ENCODE measurements around the gene TMEM125. TPM values are rescaled to one million over a fixed set of nuclear protein-coding genes. Genes with fewer than 3 reads are reported as not detected.

TMEM125 gene
- total RNA-seq, 2 donors from 2014 or later = 0.63 TPM; not detected in 1

DNA sequence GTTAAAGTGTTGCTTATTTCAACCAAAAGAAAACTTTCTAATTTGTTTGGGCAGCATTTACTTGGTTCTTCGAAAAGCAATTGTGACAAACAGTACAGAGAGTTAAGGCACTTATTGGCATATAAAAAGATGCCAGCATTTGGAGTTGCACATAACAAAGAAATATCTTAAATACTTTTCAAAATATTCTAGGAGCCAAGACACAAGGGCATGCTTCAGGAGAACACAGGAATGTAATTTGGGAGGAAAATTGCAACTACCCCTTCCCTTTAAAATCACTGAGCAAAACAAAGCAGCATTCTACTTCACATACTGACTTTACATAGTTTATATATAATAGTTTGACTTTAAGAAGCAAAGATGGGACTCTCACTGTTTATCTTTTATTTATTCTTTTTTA is 26.4 kb downstream of the TMEM125 start:
- ATAC-seq (ENCODE audit: insufficient number of reproducible peaks, low FRiP score, low read depth) = no peak
- peaks cover 13 to 28% of the 10 kb centered on the region in 2 donors for H3K4me1 ChIP-seq (ENCODE audit: control insufficient read depth in 1 of 2, low read depth in 2 of 2)
- H3K9me3 ChIP-seq = no peaks in the 10 kb centered on the region
- no peaks in the 10 kb centered on the region for H3K27me3 ChIP-seq (replicated peaks; ENCODE audit: insufficient read depth)
- DNase-seq (ENCODE audit: low spot score) = no peak
- H3K27ac ChIP-seq = peak overlapping the region; percentile 54 to 63
- H3K4me3 ChIP-seq = no peak overlapping the region
- TF ChIP-seq CTCF (IDR thresholded peaks at IDR 0.05) = no peak
- H3K36me3 ChIP-seq = no peaks in the 10 kb centered on the region

DNA sequence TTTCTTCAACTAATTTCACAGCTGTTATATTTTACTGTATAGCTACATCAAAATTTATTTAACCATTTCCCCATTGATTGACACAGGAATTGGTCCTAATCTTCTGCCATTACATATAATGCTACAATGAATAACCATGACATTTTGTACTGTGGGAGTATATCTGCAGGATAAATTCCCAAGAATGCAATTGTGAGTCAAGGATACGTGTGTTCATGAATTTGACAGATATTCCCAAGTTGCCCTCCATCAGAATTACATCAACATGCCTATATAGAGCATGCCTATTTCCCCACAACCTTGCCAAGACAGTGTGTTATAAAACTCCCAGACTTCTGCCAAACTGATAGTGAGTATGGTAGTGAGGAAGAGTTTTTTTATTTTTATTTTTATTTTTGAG is 28.3 kb downstream of the TMEM125 start:
- ATAC-seq (ENCODE audit: insufficient number of reproducible peaks, low FRiP score, low read depth) = no peak

DNA sequence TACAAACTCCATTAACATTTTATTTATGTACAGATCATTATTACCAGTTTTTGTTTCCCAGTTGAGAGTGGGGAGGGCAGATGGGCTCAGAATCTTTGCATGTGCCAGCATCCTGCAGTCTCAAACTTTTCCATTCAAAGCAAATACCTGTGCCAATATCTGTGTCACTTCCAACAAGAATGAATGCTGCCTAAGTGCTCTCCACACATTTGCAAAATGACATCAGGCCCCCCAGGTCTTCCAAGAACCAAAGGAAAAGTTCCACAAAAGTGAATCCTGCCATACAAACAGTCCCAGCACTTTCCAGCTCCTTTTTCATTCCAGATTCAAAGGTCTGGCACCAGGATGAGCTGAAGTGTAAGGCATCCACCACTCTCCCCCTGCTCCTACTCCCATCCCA is 29.3 kb downstream of the TMEM125 start:
- H3K27me3 ChIP-seq (replicated peaks; ENCODE audit: insufficient read depth) = no peaks in the 10 kb centered on the region
- no peak for TF ChIP-seq CTCF (IDR thresholded peaks at IDR 0.05)
- H3K27ac ChIP-seq = no peak overlapping the region
- ATAC-seq (ENCODE audit: insufficient number of reproducible peaks, low FRiP score, low read depth) (no peak), DNase-seq (ENCODE audit: low spot score) (no peak)
- H3K36me3 ChIP-seq = no peaks in the 10 kb centered on the region
- H3K9me3 ChIP-seq = no peaks in the 10 kb centered on the region
- H3K4me3 ChIP-seq = no peak overlapping the region
- peaks cover 13 to 28% of the 10 kb centered on the region in 2 donors for H3K4me1 ChIP-seq (ENCODE audit: control insufficient read depth in 1 of 2, low read depth in 2 of 2)

More for the DNA sequence above, 28.3 kb downstream of the TMEM125 start:
- H3K9me3 ChIP-seq = no peaks in the 10 kb centered on the region
- DNase-seq (ENCODE audit: low spot score) = no peak
- H3K4me3 ChIP-seq = no peak overlapping the region
- no peaks in the 10 kb centered on the region for H3K36me3 ChIP-seq
- H3K27ac ChIP-seq = no peak overlapping the region
- no peaks in the 10 kb centered on the region for H3K27me3 ChIP-seq (replicated peaks; ENCODE audit: insufficient read depth)
- no peak for TF ChIP-seq CTCF (IDR thresholded peaks at IDR 0.05)
- H3K4me1 ChIP-seq (ENCODE audit: control insufficient read depth in 1 of 2, low read depth in 2 of 2) = peaks cover 13 to 28% of the 10 kb centered on the region in 2 donors

DNA sequence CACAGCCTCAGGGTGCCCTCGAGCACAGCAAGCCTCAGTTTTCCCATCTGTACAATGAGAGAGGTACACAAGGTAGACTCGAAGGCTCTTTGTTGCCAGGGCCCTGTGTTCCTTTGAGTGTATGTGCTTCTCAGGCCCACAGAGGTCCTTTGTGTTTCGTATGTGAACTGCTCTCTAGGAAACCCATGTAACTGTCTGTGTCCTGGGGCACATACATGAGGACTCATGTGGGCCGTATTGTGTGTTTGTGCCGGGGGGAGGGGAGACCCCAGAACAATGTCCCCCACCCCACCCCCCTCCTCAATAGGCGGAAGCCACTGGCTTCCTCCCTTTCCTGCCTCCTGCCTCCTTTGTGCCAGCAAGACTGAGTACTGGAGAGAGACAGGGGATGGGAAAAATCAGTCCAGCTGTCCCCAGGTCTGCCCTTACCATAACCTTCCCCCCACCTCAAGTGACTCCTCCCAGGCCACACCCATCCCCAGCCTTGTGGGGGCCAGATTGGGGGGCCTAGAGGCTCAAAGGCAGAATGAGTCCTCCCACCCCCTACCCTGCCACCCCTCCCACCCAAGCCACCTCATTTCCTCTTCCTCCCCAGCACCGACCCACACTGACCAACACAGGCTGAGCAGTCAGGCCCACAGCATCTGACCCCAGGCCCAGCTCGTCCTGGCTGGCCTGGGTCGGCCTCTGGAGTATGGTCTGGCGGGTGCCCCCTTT is 30.8 kb downstream of the TMEM125 start, which contains the start of gene TIE1:
Gene TIE1 (plus strand): TSS at position 605 of the 717 bp plus-strand sequence. CDS start 90 bp downstream, at position 695.
- no peak within 1 kb of the TSS for H3K27ac ChIP-seq
- no peaks in the 10 kb centered on the region for H3K36me3 ChIP-seq
- H3K4me3 ChIP-seq = no peak within 1 kb of the TSS
- TF ChIP-seq CTCF (IDR thresholded peaks at IDR 0.05) = no peak
- H3K9me3 ChIP-seq = no peaks in the 10 kb centered on the region
- H3K4me1 ChIP-seq (ENCODE audit: control insufficient read depth in 1 of 2, low read depth in 2 of 2) = peaks cover 10 to 16% of the 10 kb centered on the region in 2 donors
- DNase-seq (ENCODE audit: low spot score) = no peak
- no peaks in the 10 kb centered on the region for H3K27me3 ChIP-seq (replicated peaks; ENCODE audit: insufficient read depth)
- ATAC-seq (ENCODE audit: insufficient number of reproducible peaks, low FRiP score, low read depth) = no peak

GRCh38 chr1:43302201-43302600 is 32.4 kb downstream of the TMEM125 start:
- Histone ChIP-seq H3K27ac (no peak overlapping the region), H3K36me3 (no peaks in the 10 kb centered on the region), H3K4me3 (no peak overlapping the region), H3K9me3 (no peaks in the 10 kb centered on the region), H3K27me3 (replicated peaks; ENCODE audit: insufficient read depth) (no peaks in the 10 kb centered on the region), H3K4me1 (ENCODE audit: control insufficient read depth in 1 of 2, low read depth in 2 of 2) (no peaks in the 10 kb centered on the region)
- TF ChIP-seq CTCF (IDR thresholded peaks at IDR 0.05) = no peak
- DNase-seq (ENCODE audit: low spot score) (no peak), ATAC-seq (ENCODE audit: insufficient number of reproducible peaks, low FRiP score, low read depth) (no peak)

All from thoracic aorta (tissue), 2 donors.